Testis (tissue), 2 donors: ENCODE data around the gene MGAT3.

Source experiments
- CTCF ChIP-seq, 3 experiments: fragments of 450-650 bp in 2 of 3; fragments of 200-600 bp in 1 of 3; sonication (generic) in 1 of 3; IDR thresholded peaks; one replicate each; pipeline ENCODE4 v1.5.1; 2016 to 2019; ENCODE audit warnings: antibody characterized with exemption in 3 of 3, mild to moderate bottlenecking in 2 of 3, moderate library complexity in 1 of 3
- POLR2A ChIP-seq: fragments of 450-650 bp; IDR thresholded peaks from one replicate; pipeline ENCODE4 v1.6.1; 2017; ENCODE audit warnings: antibody characterized with exemption, mild to moderate bottlenecking, moderate library complexity

- TF ChIP-seq CTCF (IDR thresholded peaks at IDR 0.05): no peak
- TF ChIP-seq POLR2A: no peak
Observed at GRCh38 chr22:39501644-39502108, 44.9 kb downstream of the MGAT3 start.
